ENCODE data around the gene FGF8.
A peak's percentile ranks its signal among the peaks of the same experiment; 100 is the strongest.
"Not testable (repeated sequence)": the region's sequence is repeated elsewhere in the genome, so short reads cannot be mapped to it uniquely, and the experiment has no call there.

The FGF8 gene

GRCh38 chr10:101775273-101776160 is at the start of gene FGF8:
Gene FGF8, minus strand, starts transcription at chr10:101776114. Its CDS starts 214 bp downstream, at chr10:101775900.
- DNase-seq, result no peak

GRCh38 chr10:101824736-101825135 is 48.8 kb upstream of the FGF8 start:
- DNase-seq, result no peak

- peak in 4 of 14 donors; percentile 55 to 64 (median 60) for DNase-seq
Observed at GRCh38 chr10:101818872-101819633, 43.1 kb upstream of the FGF8 start.

- peak; percentile 83 to 100 (median 97) for DNase-seq
Observed at GRCh38 chr10:101818119-101818871, 42.4 kb upstream of the FGF8 start, which contains the start of gene OGA. Gene OGA, minus strand, starts transcription at chr10:101818444. Its CDS starts 422 bp downstream, at chr10:101818022.

- peak in 11 of 14 donors; percentile 34 to 69 (median 52) for DNase-seq
Observed at GRCh38 chr10:101817337-101818118, 41.6 kb upstream of the FGF8 start.

- DNase-seq, result no peak
Observed at GRCh38 chr10:101816913-101817336, 41.0 kb upstream of the FGF8 start.

- DNase-seq, result no peak
Observed at GRCh38 chr10:101816376-101816775, 40.5 kb upstream of the FGF8 start.

GRCh38 chr10:101814466-101815071 is 38.7 kb upstream of the FGF8 start:
- peak in 1 of 14 donors; percentile 15 for DNase-seq

GRCh38 chr10:101812606-101813005 is 36.7 kb upstream of the FGF8 start:
- DNase-seq, result peak in 1 of 14 donors; percentile 13

- DNase-seq, result no peak
Observed at GRCh38 chr10:101807158-101807557, 31.2 kb upstream of the FGF8 start.

GRCh38 chr10:101803511-101803910 is 27.6 kb upstream of the FGF8 start:
- DNase-seq, result no peak

- no peak for DNase-seq
Observed at GRCh38 chr10:101797403-101798059, 21.6 kb upstream of the FGF8 start.

- no peak for DNase-seq
Observed at GRCh38 chr10:101793526-101793925, 17.6 kb upstream of the FGF8 start.

GRCh38 chr10:101789686-101790085 is 13.8 kb upstream of the FGF8 start:
- DNase-seq, result no peak

GRCh38 chr10:101789231-101789630 is 13.3 kb upstream of the FGF8 start:
- not testable (repeated sequence) for DNase-seq

GRCh38 chr10:101785801-101786200 is 9.9 kb upstream of the FGF8 start:
- no peak for DNase-seq

GRCh38 chr10:101784558-101784957 is 8.6 kb upstream of the FGF8 start:
- DNase-seq, result no peak

- DNase-seq, result no peak
Observed at GRCh38 chr10:101783736-101784118, 7.8 kb upstream of the FGF8 start.

GRCh38 chr10:101782811-101783735 is 7.2 kb upstream of the FGF8 start, which contains the start of gene NPM3:
Gene NPM3, minus strand, starts transcription at chr10:101783446. Its CDS starts 56 bp downstream, at chr10:101783390.
- peak in 12 of 14 donors; percentile 11 to 75 (median 45) for DNase-seq
